Stomach (tissue), 9 donors: ENCODE results near the gene TRMO. TPM values are rescaled to one million over a fixed set of nuclear protein-coding genes. Genes with fewer than 3 reads are reported as not detected.

Source experiments
- DNase-seq, 2 donors: peaks; one replicate each; pipeline versions ENCODE4 v3.0.0 to v3.0.0-alpha.2; 2013 to 2019
- H3K27ac ChIP-seq, 5 donors: fragments of 200-600 bp in 4 of 5; sonication (generic) in 4 of 5; one replicate each; pipeline ENCODE4 v1.5.1; 2013 to 2019; ENCODE audit warnings: mild to moderate bottlenecking in 1 of 5, moderate library complexity in 1 of 5
- H3K27me3 ChIP-seq, 3 donors: fragments of 200-600 bp; sonication (generic); one replicate each; pipeline ENCODE4 v1.5.1; 2017 to 2019; ENCODE audit warnings: mixed run types in 1 of 3
- H3K36me3 ChIP-seq, 4 donors: fragments of 200-600 bp; sonication (generic); 1 replicate in 3 of 4; 2 replicates in 1 of 4; pipeline ENCODE4 v1.5.1; 2016 to 2019
- H3K4me1 ChIP-seq, 4 donors: fragments of 200-600 bp; sonication (generic); one replicate each; pipeline ENCODE4 v1.5.1; 2016 to 2019
- H3K4me3 ChIP-seq, 4 donors: fragments of 200-600 bp; sonication (generic) in 3 of 4; one replicate each; pipeline ENCODE4 v1.5.1; 2016 to 2019; ENCODE audit warnings: mild to moderate bottlenecking in 1 of 4
- H3K9me3 ChIP-seq, 4 donors: fragments of 200-600 bp; sonication (generic); one replicate each; pipeline ENCODE4 v1.5.1; 2016 to 2019
- CTCF ChIP-seq, 7 experiments: fragments of 450-650 bp in 4 of 7; fragments of 200-600 bp in 3 of 7; sonication (generic) in 3 of 7; IDR thresholded peaks; one replicate each; pipeline ENCODE4 v1.5.1; 2016 to 2019; ENCODE audit warnings: antibody characterized with exemption in 7 of 7, control low read depth in 2 of 7, mild to moderate bottlenecking in 1 of 7
- EP300 ChIP-seq: sonication (generic); formaldehyde crosslinking; IDR thresholded peaks from one replicate; pipeline ENCODE4 v1.6.1; 2017; ENCODE audit warnings: antibody characterized with exemption
- POLR2A ChIP-seq, 4 donors: fragments of 450-650 bp; IDR thresholded peaks; one replicate each; pipeline ENCODE4 v1.6.1; 2016; ENCODE audit warnings: antibody characterized with exemption in 4 of 4, control low read depth in 2 of 4, mild to moderate bottlenecking in 1 of 4, moderate library complexity in 1 of 4
- POLR2AphosphoS5 ChIP-seq, 3 donors: sonication (generic); formaldehyde crosslinking; IDR thresholded peaks; one replicate each; pipeline ENCODE4 v1.6.1; 2016; ENCODE audit warnings: antibody characterized with exemption in 3 of 3
- WGBS, 5 donors: extraction: QIAGEN DNeasy Blood & Tissue Kit in 3 of 5; methylation state at CpG; one replicate each; pipeline versions ENCODE4 v1.1.5 to v1.1.7; 2013 to 2018; 5-methylcytosine and 5-hydroxymethylcytosine counted together
- intact Hi-C: fragments of 100-400 bp; cut with DNase I; formaldehyde crosslinking; loops from one replicate; pipeline ENCODE4 v1.15.1; 2023; ENCODE audit warnings: low total_unique reads
- polyA plus RNA-seq, 3 donors: library from polyadenylated mRNA; stranded (reverse); fragments of 200-250 nt; gene quantifications; one replicate each; pipeline ENCODE4 v1.2.3, GENCODE V29; 2013
- total RNA-seq, 5 donors: library from RNA; depleted of rRNA; stranded (reverse); fragments of >200 nt; gene quantifications; one replicate each; pipeline versions ENCODE4 v1.1.0 to v1.2.3, GENCODE V29; 2014 to 2016
- donor health status: healthy with polysubstance abuse.
- donor health status: Bipolar disorder and iron deficiency.
- donor health status: healthy.

TRMO gene
- total and polyA plus RNA-seq, 8 donors, result 2.9 to 98.2 (median 10.4) TPM

- no peak for TF ChIP-seq POLR2A (IDR thresholded peaks at IDR 0.05)
- TF ChIP-seq CTCF (IDR thresholded peaks at IDR 0.05), result no peak
- no peak for TF ChIP-seq EP300
- TF ChIP-seq POLR2AphosphoS5 (IDR thresholded peaks at IDR 0.05), result no peak
- DNase-seq, result no peak
- Histone ChIP-seq H3K4me1 (peaks cover 0 to 5% (median 0%) of the 10 kb centered on the region in 4 donors), H3K36me3 (peaks cover 4 to 35% (median 33%) of the 10 kb centered on the region in 4 donors), H3K9me3 (peaks cover 0 to 7% (median 0%) of the 10 kb centered on the region in 4 donors), H3K4me3 (no peak overlapping the region), H3K27ac (no peak overlapping the region), H3K27me3 (no peaks in the 10 kb centered on the region)
- intact Hi-C loops, result no loop called here
- 75 to 88% (median 83%) methylated on average over 6 of the region's 6 CpGs for WGBS, 5 donors
Observed at GRCh38 chr9:97895695-97896332, 26.5 kb downstream of the TRMO start.

GRCh38 chr9:97895211-97895610 lies 27.1 kb downstream of the TRMO start:
- H3K36me3 ChIP-seq, result peaks cover 4 to 32% (median 30%) of the 10 kb centered on the region in 4 donors
- DNase-seq, result no peak
- H3K27me3 ChIP-seq, result no peaks in the 10 kb centered on the region
- 82 to 93% (median 91%) methylated on average over 1 of the region's 1 CpG for WGBS, 5 donors
- H3K4me3 ChIP-seq, result no peak overlapping the region
- intact Hi-C loops, result no loop called here
- no peaks in the 10 kb centered on the region for H3K4me1 ChIP-seq
- H3K27ac ChIP-seq, result no peak overlapping the region
- peaks cover 0 to 7% (median 0%) of the 10 kb centered on the region in 4 donors for H3K9me3 ChIP-seq
- TF ChIP-seq CTCF (IDR thresholded peaks at IDR 0.05) (no peak), EP300 (no peak), POLR2A (IDR thresholded peaks at IDR 0.05) (no peak), POLR2AphosphoS5 (IDR thresholded peaks at IDR 0.05) (no peak)

- Histone ChIP-seq H3K9me3 (peaks cover 0 to 7% (median 0%) of the 10 kb centered on the region in 4 donors), H3K4me1 (no peaks in the 10 kb centered on the region), H3K4me3 (no peak overlapping the region), H3K27ac (no peak overlapping the region), H3K27me3 (no peaks in the 10 kb centered on the region), H3K36me3 (peaks cover 0 to 15% (median 13%) of the 10 kb centered on the region in 4 donors)
- intact Hi-C loops, result no loop called here
- 79 to 92% (median 85%) methylated on average over 2 of the region's 2 CpGs for WGBS, 5 donors
- TF ChIP-seq POLR2A (IDR thresholded peaks at IDR 0.05) (no peak), EP300 (no peak), POLR2AphosphoS5 (IDR thresholded peaks at IDR 0.05) (no peak), CTCF (IDR thresholded peaks at IDR 0.05) (no peak)
- no peak for DNase-seq
Observed at GRCh38 chr9:97892421-97892820, 29.9 kb downstream of the TRMO start.

- no peak for TF ChIP-seq POLR2A (IDR thresholded peaks at IDR 0.05)
- no peak for TF ChIP-seq EP300
- TF ChIP-seq CTCF (IDR thresholded peaks at IDR 0.05), result no peak
- no peak for TF ChIP-seq POLR2AphosphoS5 (IDR thresholded peaks at IDR 0.05)
- 80 to 93% (median 92%) methylated on average over 5 of the region's 5 CpGs for WGBS, 5 donors
- no peaks in the 10 kb centered on the region for H3K4me1 ChIP-seq
- DNase-seq, result no peak
- H3K27ac ChIP-seq, result no peak overlapping the region
- H3K4me3 ChIP-seq, result no peak overlapping the region
- intact Hi-C loops, result no loop called here
- no peaks in the 10 kb centered on the region for H3K27me3 ChIP-seq
- peaks cover 0 to 12% (median 10%) of the 10 kb centered on the region in 4 donors for H3K36me3 ChIP-seq
- peaks cover 0 to 7% (median 0%) of the 10 kb centered on the region in 4 donors for H3K9me3 ChIP-seq
Observed at GRCh38 chr9:97891736-97892135, 30.6 kb downstream of the TRMO start.
